H9 (cell line): Measurements from ENCODE around the gene PRKAG2. TPM values are rescaled to one million over a fixed set of nuclear protein-coding genes. Genes with fewer than 3 reads are reported as not detected.

ENCODE experiments used
- DNase-seq: peaks from one replicate; pipeline ENCODE4 v3.0.0-alpha.2; 2017
- H2AFZ ChIP-seq: one replicate; pipeline ENCODE4 v1.6.1; 2013; ENCODE audit warnings: mild to moderate bottlenecking, low read length, control low read depth, moderate library complexity
- H2AK5ac ChIP-seq: 2 replicates; pipeline ENCODE4 v1.6.1; 2013; ENCODE audit warnings: low read length, control low read depth, mixed read lengths; ENCODE audit not compliant: insufficient read length
- H2BK120ac ChIP-seq: one replicate; pipeline ENCODE4 v1.6.1; 2013; ENCODE audit warnings: low read depth, mild to moderate bottlenecking, low read length, control low read depth, inconsistent platforms; ENCODE audit not compliant: poor library complexity, severe bottlenecking
- H2BK12ac ChIP-seq: 2 replicates; pipeline ENCODE4 v1.6.1; 2013; ENCODE audit warnings: low read length, control low read depth, mixed read lengths, low read depth; ENCODE audit not compliant: insufficient read length
- H2BK15ac ChIP-seq: 2 replicates; pipeline ENCODE4 v1.6.1; 2013; ENCODE audit warnings: low read depth, low read length, control low read depth
- H2BK20ac ChIP-seq: one replicate; pipeline ENCODE4 v1.6.1; 2013; ENCODE audit warnings: low read depth, mild to moderate bottlenecking, low read length, control low read depth, inconsistent platforms; ENCODE audit not compliant: poor library complexity, severe bottlenecking
- H2BK5ac ChIP-seq: 2 replicates; pipeline ENCODE4 v1.6.1; 2013; ENCODE audit warnings: low read length, control low read depth, mixed read lengths; ENCODE audit not compliant: insufficient read length
- H3K14ac ChIP-seq: 2 replicates; pipeline ENCODE4 v1.6.1; 2013; ENCODE audit warnings: low read length, control low read depth; ENCODE audit not compliant: insufficient read depth
- H3K18ac ChIP-seq: 2 replicates; pipeline ENCODE4 v1.6.1; 2013; ENCODE audit warnings: low read depth, mild to moderate bottlenecking, mixed read lengths, low read length, control low read depth; ENCODE audit not compliant: insufficient read length
- H3K23ac ChIP-seq: 2 replicates; pipeline ENCODE4 v1.6.1; 2013; ENCODE audit warnings: low read length, control low read depth, mixed read lengths, low read depth; ENCODE audit not compliant: insufficient read length
- H3K23me2 ChIP-seq: 2 replicates; pipeline ENCODE4 v1.6.1; 2013; ENCODE audit warnings: low read depth, mild to moderate bottlenecking, mixed read lengths, low read length, control low read depth; ENCODE audit not compliant: insufficient read length, poor library complexity, severe bottlenecking
- H3K27ac ChIP-seq: 2 replicates; pipeline ENCODE4 v1.5.1; 2013; ENCODE audit warnings: low read length, control low read depth, mixed read lengths, low read depth; ENCODE audit not compliant: insufficient read length
- H3K27me3 ChIP-seq: 2 replicates; pipeline ENCODE4 v1.6.1; 2013; ENCODE audit warnings: low read length, control low read depth, inconsistent platforms; ENCODE audit not compliant: insufficient read depth
- H3K4ac ChIP-seq: 2 replicates; pipeline ENCODE4 v1.6.1; 2013; ENCODE audit warnings: low read depth, mild to moderate bottlenecking, control low read depth, inconsistent platforms, low read length, moderate library complexity
- H3K4me1 ChIP-seq: 2 replicates; pipeline ENCODE4 v1.6.1; 2013; ENCODE audit warnings: low read length, control low read depth, inconsistent platforms; ENCODE audit not compliant: insufficient read depth
- H3K4me2 ChIP-seq: 2 replicates; pipeline ENCODE4 v1.6.1; 2013; ENCODE audit warnings: low read length, control low read depth, mixed read lengths; ENCODE audit not compliant: insufficient read length, insufficient read depth
- H3K56ac ChIP-seq: 2 replicates; pipeline ENCODE4 v1.6.1; 2013; ENCODE audit warnings: low read depth, mild to moderate bottlenecking, mixed read lengths, low read length, control low read depth; ENCODE audit not compliant: insufficient read length
- H3K79me1 ChIP-seq: 2 replicates; pipeline ENCODE4 v1.6.1; 2013; ENCODE audit warnings: low read depth, mild to moderate bottlenecking, moderate library complexity, low read length, control low read depth, inconsistent platforms; ENCODE audit not compliant: insufficient read depth, poor library complexity, severe bottlenecking
- H3K79me2 ChIP-seq: 2 replicates; pipeline ENCODE4 v1.6.1; 2013; ENCODE audit warnings: low read length, control low read depth, inconsistent platforms; ENCODE audit not compliant: insufficient read depth
- H3K9ac ChIP-seq: 2 replicates; pipeline ENCODE4 v1.6.1; 2013; ENCODE audit warnings: low read length, control low read depth, mixed read lengths; ENCODE audit not compliant: insufficient read length; ENCODE audit errors: extremely low read depth
- H3K9me3 ChIP-seq: one replicate; pipeline ENCODE4 v1.6.1; 2013; ENCODE audit warnings: low read depth, low read length, inconsistent platforms; ENCODE audit not compliant: control insufficient read depth
- H3T11ph ChIP-seq: one replicate; pipeline ENCODE4 v1.6.1; 2013; ENCODE audit warnings: mild to moderate bottlenecking, low read length, control low read depth, inconsistent platforms
- H4K20me1 ChIP-seq: one replicate; pipeline ENCODE4 v1.6.1; 2013; ENCODE audit not compliant: control insufficient read depth, insufficient read length, insufficient read depth
- H4K5ac ChIP-seq: 2 replicates; pipeline ENCODE4 v1.6.1; 2013; ENCODE audit warnings: low read depth, mild to moderate bottlenecking, mixed read lengths, low read length, control low read depth; ENCODE audit not compliant: insufficient read length
- H4K8ac ChIP-seq: replicated peaks from 2 replicates; pipeline ENCODE4 v1.6.1; 2013; ENCODE audit warnings: low read length, control low read depth, mixed read lengths, low read depth; ENCODE audit not compliant: insufficient read length
- H4K91ac ChIP-seq: 2 replicates; pipeline ENCODE4 v1.6.1; 2013; ENCODE audit warnings: low read depth, mild to moderate bottlenecking, moderate library complexity, mixed read lengths, low read length, control low read depth; ENCODE audit not compliant: insufficient read length
- H3K27ac Mint-ChIP-seq, 3 experiments: 2 replicates in 2 of 3; 3 replicates in 1 of 3; pipeline ENCODE4 v1.8.0; 2020 to 2021; ENCODE audit warnings: mixed read lengths in 3 of 3, mild to moderate bottlenecking in 1 of 3, moderate library complexity in 1 of 3
- H3K27me3 Mint-ChIP-seq: 2 replicates; pipeline ENCODE4 v1.8.0; 2021; ENCODE audit warnings: low read depth, mild to moderate bottlenecking, moderate library complexity, mixed read lengths
- H3K36me3 Mint-ChIP-seq, 3 experiments: 2 replicates in 2 of 3; 3 replicates in 1 of 3; pipeline ENCODE4 v1.8.0; 2020 to 2021; ENCODE audit warnings: low read depth in 3 of 3, mixed read lengths in 3 of 3; ENCODE audit not compliant: insufficient read depth in 1 of 3
- H3K4me1 Mint-ChIP-seq, 2 experiments: 2 replicates each; pipeline ENCODE4 v1.8.0; 2020; ENCODE audit warnings: mixed read lengths in 2 of 2
- H3K4me3 Mint-ChIP-seq, 2 experiments: 2 replicates in 1 of 2; 3 replicates in 1 of 2; pipeline ENCODE4 v1.8.0; 2020 to 2021; ENCODE audit warnings: mild to moderate bottlenecking in 2 of 2, mixed read lengths in 2 of 2, moderate library complexity in 1 of 2
- H3K9me3 Mint-ChIP-seq, 2 experiments: 2 replicates in 1 of 2; 3 replicates in 1 of 2; pipeline ENCODE4 v1.8.0; 2020; ENCODE audit warnings: mild to moderate bottlenecking in 2 of 2, mixed read lengths in 2 of 2, moderate library complexity in 1 of 2
- CTCF ChIP-seq: fragments of 200-600 bp; sonication (generic); conservative IDR thresholded peaks from 3 replicates; pipeline ENCODE4 v1.8.0; 2021; ENCODE audit warnings: antibody characterized with exemption, mild to moderate bottlenecking
- WGBS: extraction: QIAGEN DNeasy Blood & Tissue Kit; methylation state at CpG from one replicate; pipeline ENCODE4 v1.1.7; 2013; ENCODE audit warnings: missing lambda C conversion rate, low lambda C conversion rate, mixed read lengths; ENCODE audit not compliant: insufficient read length; ENCODE audit errors: extremely low coverage; 5-methylcytosine and 5-hydroxymethylcytosine counted together
- total RNA-seq: library from RNA; stranded (reverse); gene quantifications from 2 replicates; pipeline ENCODE4 v1.2.1, GENCODE V29; 2021

The PRKAG2 gene
- total RNA-seq, 1 experiment from 2014 or later: 11.8 TPM

- H2BK12ac ChIP-seq: no peak overlapping the region
- H3K4ac ChIP-seq: no peak overlapping the region
- no peak overlapping the region for H3K56ac ChIP-seq
- H3K79me2 ChIP-seq: no peaks in the 10 kb centered on the region
- H4K20me1 ChIP-seq: no peaks in the 10 kb centered on the region
- no peaks in the 10 kb centered on the region for H3K27me3 ChIP-seq
- no peak overlapping the region for H3K27ac ChIP-seq
- no peak overlapping the region for H3T11ph ChIP-seq
- H3K27ac Mint-ChIP-seq: no peak overlapping the region
- no peak overlapping the region for H2BK15ac ChIP-seq
- no peak overlapping the region for H4K8ac ChIP-seq
- H3K9ac ChIP-seq: no peak overlapping the region
- H3K18ac ChIP-seq: no peak overlapping the region
- no peaks in the 10 kb centered on the region for H3K36me3 Mint-ChIP-seq
- H2BK120ac ChIP-seq: no peak overlapping the region
- H3K14ac ChIP-seq: no peak overlapping the region
- H2AFZ ChIP-seq: no peak overlapping the region
- H3K4me3 Mint-ChIP-seq: no peak overlapping the region
- no peak overlapping the region for H4K91ac ChIP-seq
- no peak overlapping the region for H2BK5ac ChIP-seq
- no peaks in the 10 kb centered on the region for H3K23me2 ChIP-seq
- no peak overlapping the region for H2BK20ac ChIP-seq
- H3K4me1 ChIP-seq: no peaks in the 10 kb centered on the region
- no CpG with 5 or more reads among the region's 14 CpGs for WGBS
- no peak overlapping the region for H2AK5ac ChIP-seq
- DNase-seq: no peak
- TF ChIP-seq CTCF: peak; percentile 43; the same call in 2 of the 3 replicates
- H3K4me1 Mint-ChIP-seq: peaks cover 0 to 14% of the 10 kb centered on the region in 2 experiments; a peak in 2 of 4 replicates
- no peak overlapping the region for H4K5ac ChIP-seq
- no peaks in the 10 kb centered on the region; the same call in 1 of the 2 replicates for H3K27me3 Mint-ChIP-seq
- no peaks in the 10 kb centered on the region for H3K79me1 ChIP-seq
- no peak overlapping the region for H3K4me2 ChIP-seq
- H3K9me3 Mint-ChIP-seq: no peaks in the 10 kb centered on the region
- no peak overlapping the region for H3K23ac ChIP-seq
- no peaks in the 10 kb centered on the region for H3K9me3 ChIP-seq
Measured at GRCh38 chr7:151856098-151856497, 20.8 kb downstream of the PRKAG2 start.
